ENCODE data around the gene GRM4. TPM values are rescaled to one million over a fixed set of nuclear protein-coding genes. Genes with fewer than 3 reads are reported as not detected.
"Not testable (repeated sequence)": the region's sequence is repeated elsewhere in the genome, so short reads cannot be mapped to it uniquely, and the experiment has no call there.

Gene GRM4
- total and polyA plus RNA-seq, 10 of the 15 experiments (the other 5 are each of a cell fraction or from before 2014, with no cell fraction given): 0.01 to 0.31 (median 0.05) TPM; not detected in 2

DNA sequence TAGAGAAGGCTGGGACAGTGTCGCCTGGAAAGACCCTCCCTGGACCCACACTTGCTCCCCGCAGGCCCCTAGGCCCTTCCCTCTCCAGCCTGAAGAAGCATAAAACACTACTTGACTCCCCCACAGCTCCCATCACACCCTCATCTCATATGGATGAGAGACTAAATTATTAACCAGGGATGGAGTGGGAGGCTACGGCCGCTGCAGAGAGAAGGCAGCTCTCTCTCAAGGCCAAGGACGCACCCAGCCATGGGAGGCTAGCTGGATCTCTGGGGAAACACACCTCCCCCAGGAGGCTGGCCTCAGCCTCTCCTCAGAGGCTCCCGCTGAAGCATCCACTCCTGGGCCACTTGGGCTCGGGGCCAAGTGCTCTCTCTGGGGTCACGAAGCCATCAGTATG, 102.5 kb downstream of the GRM4 start (continued):
- TF ChIP-seq, protein P1, sequence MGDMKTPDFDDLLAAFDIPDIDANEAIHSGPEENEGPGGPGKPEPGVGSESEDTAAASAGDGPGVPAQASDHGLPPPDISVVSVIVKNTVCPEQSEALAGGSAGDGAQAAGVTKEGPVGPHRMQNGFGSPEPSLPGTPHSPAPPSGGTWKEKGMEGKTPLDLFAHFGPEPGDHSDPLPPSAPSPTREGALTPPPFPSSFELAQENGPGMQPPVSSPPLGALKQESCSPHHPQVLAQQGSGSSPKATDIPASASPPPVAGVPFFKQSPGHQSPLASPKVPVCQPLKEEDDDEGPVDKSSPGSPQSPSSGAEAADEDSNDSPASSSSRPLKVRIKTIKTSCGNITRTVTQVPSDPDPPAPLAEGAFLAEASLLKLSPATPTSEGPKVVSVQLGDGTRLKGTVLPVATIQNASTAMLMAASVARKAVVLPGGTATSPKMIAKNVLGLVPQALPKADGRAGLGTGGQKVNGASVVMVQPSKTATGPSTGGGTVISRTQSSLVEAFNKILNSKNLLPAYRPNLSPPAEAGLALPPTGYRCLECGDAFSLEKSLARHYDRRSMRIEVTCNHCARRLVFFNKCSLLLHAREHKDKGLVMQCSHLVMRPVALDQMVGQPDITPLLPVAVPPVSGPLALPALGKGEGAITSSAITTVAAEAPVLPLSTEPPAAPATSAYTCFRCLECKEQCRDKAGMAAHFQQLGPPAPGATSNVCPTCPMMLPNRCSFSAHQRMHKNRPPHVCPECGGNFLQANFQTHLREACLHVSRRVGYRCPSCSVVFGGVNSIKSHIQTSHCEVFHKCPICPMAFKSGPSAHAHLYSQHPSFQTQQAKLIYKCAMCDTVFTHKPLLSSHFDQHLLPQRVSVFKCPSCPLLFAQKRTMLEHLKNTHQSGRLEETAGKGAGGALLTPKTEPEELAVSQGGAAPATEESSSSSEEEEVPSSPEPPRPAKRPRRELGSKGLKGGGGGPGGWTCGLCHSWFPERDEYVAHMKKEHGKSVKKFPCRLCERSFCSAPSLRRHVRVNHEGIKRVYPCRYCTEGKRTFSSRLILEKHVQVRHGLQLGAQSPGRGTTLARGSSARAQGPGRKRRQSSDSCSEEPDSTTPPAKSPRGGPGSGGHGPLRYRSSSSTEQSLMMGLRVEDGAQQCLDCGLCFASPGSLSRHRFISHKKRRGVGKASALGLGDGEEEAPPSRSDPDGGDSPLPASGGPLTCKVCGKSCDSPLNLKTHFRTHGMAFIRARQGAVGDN (IDR thresholded peaks at IDR 0.05): no peak
- TF ChIP-seq FOXK2 (IDR thresholded peaks at IDR 0.05): no peak
- no peak for TF ChIP-seq IRF3 (IDR thresholded peaks at IDR 0.05)
- TF ChIP-seq TAF1 (IDR thresholded peaks at IDR 0.05; ENCODE audit: borderline replicate concordance, low read depth, low read length): no peak
- TF ChIP-seq SREBF1 (IDR thresholded peaks at IDR 0.05; ENCODE audit: low read length): no peak
- no peak for TF ChIP-seq POLR2AphosphoS5 (IDR thresholded peaks at IDR 0.05; ENCODE audit: low read length)
- TF ChIP-seq IKZF2 (IDR thresholded peaks at IDR 0.05): no peak
- no peak for TF ChIP-seq ATF2 (IDR thresholded peaks at IDR 0.05; ENCODE audit: low read length)
- TF ChIP-seq ATF3 (IDR thresholded peaks at IDR 0.05; ENCODE audit: borderline replicate concordance, extremely low read depth, low read depth, low read length): no peak
- no peak for TF ChIP-seq RAD21 (IDR thresholded peaks at IDR 0.05; ENCODE audit: insufficient read depth, low read depth, low read length)
- no peak for TF ChIP-seq CHD4 (IDR thresholded peaks at IDR 0.05)
- TF ChIP-seq, protein P2, sequence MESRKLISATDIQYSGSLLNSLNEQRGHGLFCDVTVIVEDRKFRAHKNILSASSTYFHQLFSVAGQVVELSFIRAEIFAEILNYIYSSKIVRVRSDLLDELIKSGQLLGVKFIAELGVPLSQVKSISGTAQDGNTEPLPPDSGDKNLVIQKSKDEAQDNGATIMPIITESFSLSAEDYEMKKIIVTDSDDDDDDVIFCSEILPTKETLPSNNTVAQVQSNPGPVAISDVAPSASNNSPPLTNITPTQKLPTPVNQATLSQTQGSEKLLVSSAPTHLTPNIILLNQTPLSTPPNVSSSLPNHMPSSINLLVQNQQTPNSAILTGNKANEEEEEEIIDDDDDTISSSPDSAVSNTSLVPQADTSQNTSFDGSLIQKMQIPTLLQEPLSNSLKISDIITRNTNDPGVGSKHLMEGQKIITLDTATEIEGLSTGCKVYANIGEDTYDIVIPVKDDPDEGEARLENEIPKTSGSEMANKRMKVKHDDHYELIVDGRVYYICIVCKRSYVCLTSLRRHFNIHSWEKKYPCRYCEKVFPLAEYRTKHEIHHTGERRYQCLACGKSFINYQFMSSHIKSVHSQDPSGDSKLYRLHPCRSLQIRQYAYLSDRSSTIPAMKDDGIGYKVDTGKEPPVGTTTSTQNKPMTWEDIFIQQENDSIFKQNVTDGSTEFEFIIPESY (IDR thresholded peaks at IDR 0.05): no peak
- TF ChIP-seq STAT1 (conservative IDR thresholded peaks at IDR 0.05): no peak
- TF ChIP-seq CEBPB (IDR thresholded peaks at IDR 0.05; ENCODE audit: borderline replicate concordance in 1 of 2, low read depth in 2 of 2, low read length in 2 of 2): no peak

DNA sequence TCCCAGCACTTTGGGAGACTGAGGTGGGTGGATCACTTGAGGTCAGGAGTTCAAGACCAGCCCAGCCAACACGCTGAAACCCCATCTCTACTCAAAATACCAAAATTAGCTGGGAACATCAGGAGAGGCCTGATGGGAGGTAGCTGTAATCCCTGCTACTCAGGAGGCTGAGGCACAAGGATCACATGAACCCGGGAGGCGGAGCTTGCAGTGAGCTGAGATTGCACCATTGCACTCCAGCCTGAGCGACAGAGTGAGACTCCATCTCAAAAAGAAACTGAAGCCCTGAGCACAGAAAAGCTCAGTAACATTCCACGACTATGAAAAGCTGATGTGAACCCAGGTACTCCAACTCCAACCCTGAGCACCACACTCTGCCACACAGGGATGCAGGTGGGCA, 103.9 kb downstream of the GRM4 start:
- RAD21 ChIA-PET (ENCODE audit: unreplicated experiment): interaction anchor here (1.2 kb wide), 1 partner anchor 13 kb away, joined by 3 read pairs; no protein-coding TSS in a partner anchor
- H4K20me1 ChIP-seq (ENCODE audit: control insufficient read depth, insufficient read depth); H3K9me3 ChIP-seq (replicated peaks; ENCODE audit: control insufficient read depth, insufficient read depth, low read length); H3K4me2 ChIP-seq (ENCODE audit: control insufficient read depth, insufficient read depth); H3K79me2 ChIP-seq (ENCODE audit: control insufficient read depth, insufficient read depth, low read length); H3K27me3 ChIP-seq (replicated peaks in 1 of 2; ENCODE audit: control insufficient read depth in 2 of 2, insufficient read depth in 2 of 2, low read length in 1 of 2); intact Hi-C loops (cut with micrococcal nuclease; ENCODE audit: unreplicated experiment); BruUV-seq (replicated peaks); SMC1A ChIA-PET (ENCODE audit: uncharacterized antibody, unreplicated experiment); H3K27ac ChIP-seq (ENCODE audit: control insufficient read depth, insufficient read depth); POLR2A ChIA-PET; in situ Hi-C loops (cut with MboI); FAIRE-seq; H3K4me3 ChIP-seq; H3K36me3 ChIP-seq (ENCODE audit: control insufficient read depth in 2 of 2, insufficient read depth in 2 of 2, low read length in 1 of 2); ATAC-seq; H3K9ac ChIP-seq (ENCODE audit: control insufficient read depth, insufficient read depth, low read length); CTCF ChIA-PET; DNase-seq (ENCODE audit: low read depth, low spot score): not testable (repeated sequence)
- H2AFZ ChIP-seq (ENCODE audit: control insufficient read depth, low read depth, low read length): peak overlapping the region; percentile 22; the same call in 1 of the 2 replicates
- peaks cover 12% of the 10 kb centered on the region for H3K4me1 ChIP-seq (ENCODE audit: control insufficient read depth, insufficient read depth, low read length)
- 0% methylated on average over 5 of the region's 5 CpGs for WGBS (ENCODE audit: insufficient coverage, insufficient replicate concordance, low lambda C conversion rate, missing lambda C conversion rate)

Measured in GM12878 (cell line).